Skin of body (tissue), 2 donors: ENCODE results near the gene MIPOL1. TPM values are rescaled to one million over a fixed set of nuclear protein-coding genes. Genes with fewer than 3 reads are reported as not detected.
"Not testable (repeated sequence)": the region's sequence is repeated elsewhere in the genome, so short reads cannot be mapped to it uniquely, and the experiment has no call there.

Experiments used
- DNase-seq: peaks from one replicate; lab custom pipeline; 2025; lab: John Stamatoyannopoulos, UW
- total RNA-seq: library from RNA; depleted of rRNA; stranded (reverse); fragments of >200 nt; gene quantifications from one replicate; pipeline ENCODE4 v1.2.3, GENCODE V29; 2014

MIPOL1 gene, protein sequence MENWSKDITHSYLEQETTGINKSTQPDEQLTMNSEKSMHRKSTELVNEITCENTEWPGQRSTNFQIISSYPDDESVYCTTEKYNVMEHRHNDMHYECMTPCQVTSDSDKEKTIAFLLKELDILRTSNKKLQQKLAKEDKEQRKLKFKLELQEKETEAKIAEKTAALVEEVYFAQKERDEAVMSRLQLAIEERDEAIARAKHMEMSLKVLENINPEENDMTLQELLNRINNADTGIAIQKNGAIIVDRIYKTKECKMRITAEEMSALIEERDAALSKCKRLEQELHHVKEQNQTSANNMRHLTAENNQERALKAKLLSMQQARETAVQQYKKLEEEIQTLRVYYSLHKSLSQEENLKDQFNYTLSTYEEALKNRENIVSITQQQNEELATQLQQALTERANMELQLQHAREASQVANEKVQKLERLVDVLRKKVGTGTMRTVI
- total RNA-seq: 17.3 TPM

DNA sequence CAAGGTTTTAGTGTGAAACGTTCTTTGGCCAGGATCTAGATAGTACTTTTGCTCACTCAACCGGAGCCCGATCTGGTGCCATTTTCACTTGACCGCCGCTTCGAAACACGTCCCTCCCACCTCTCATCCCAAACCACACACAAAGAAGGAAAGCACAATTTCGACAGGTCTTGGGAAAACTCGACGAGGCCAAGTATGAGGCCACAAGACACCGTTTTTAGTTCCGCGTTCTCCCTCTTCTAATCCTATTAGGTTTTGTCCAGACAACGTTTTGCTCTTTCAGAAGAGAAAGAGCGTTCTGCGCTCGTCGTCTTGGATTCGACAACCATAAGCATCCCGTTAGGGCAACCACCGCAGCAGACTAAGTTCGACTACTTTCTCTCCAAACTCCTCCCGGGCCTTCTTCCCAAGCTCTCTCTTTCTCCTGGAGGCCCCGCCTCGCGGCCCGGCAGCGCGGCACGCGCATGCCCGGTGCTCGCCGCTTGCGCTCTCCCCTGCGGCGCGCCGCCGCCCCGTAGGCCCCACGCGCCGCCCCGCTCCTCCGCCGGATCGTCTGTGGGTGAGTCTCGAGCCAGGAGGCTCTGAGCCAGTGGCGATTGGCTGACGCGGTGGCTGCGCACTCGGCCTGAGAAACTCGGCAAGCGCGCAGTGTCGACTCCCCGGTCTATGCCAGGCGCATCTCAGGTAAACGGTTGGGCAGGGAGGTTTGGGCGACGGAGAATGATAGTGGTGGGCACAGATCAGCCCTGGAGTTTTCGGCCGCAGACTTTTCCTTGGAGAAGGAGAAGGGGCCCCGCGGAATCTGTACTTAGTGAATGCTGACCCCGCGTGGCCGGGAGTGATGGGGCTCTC is at the start of gene MIPOL1:
TSS of gene MIPOL1 (plus strand) at position 517 of the 852 bp plus-strand sequence. CDS start 49,952 bp downstream, outside the sequence.
- DNase-seq: peak; percentile 72

- DNase-seq: peak; percentile 10
Measured at GRCh38 chr14:37150414-37150813, 47.3 kb upstream of the MIPOL1 start.

GRCh38 chr14:37153005-37153404 is 44.7 kb upstream of the MIPOL1 start:
- no peak for DNase-seq

DNA sequence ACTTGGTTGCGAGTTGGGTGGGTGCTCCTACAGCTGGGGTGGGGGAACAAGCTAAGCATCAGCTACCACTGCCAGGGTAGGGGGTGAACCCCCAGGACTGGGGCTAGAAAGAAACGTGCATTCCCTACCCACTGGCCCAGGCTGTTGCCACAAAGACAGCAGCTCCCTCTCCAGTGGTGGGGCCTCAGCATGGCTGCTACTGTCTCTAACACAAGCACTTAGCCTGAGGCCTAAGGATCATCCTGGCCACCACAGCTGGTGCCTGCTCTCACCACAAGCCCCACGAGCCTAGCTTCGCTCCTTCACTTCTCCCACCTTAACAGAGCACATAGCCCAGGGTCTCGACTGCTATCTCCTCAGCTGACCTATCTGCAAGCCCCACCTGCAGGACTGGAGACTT is 44.3 kb upstream of the MIPOL1 start:
- no peak for DNase-seq

GRCh38 chr14:37157987-37158386 is 39.8 kb upstream of the MIPOL1 start:
- no peak for DNase-seq

DNA sequence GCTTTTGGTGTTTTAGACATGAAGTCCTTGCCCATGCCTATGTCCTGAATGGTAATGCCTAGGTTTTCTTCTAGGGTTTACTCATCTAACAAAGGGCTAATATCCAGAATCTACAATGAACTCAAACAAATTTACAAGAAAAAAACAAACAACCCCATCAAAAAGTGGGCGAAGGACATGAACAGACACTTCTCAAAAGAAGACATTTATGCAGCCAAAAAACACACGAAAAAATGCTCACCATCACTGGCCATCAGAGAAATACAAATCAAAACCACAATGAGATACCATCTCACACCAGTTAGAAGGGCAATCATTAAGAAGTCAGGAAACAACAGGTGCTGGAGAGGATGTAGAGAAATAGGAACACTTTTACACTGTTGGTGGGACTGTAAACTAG is 35.4 kb upstream of the MIPOL1 start:
- not testable (repeated sequence) for DNase-seq

- no peak for DNase-seq
Measured at GRCh38 chr14:37165794-37166193, 31.9 kb upstream of the MIPOL1 start.

GRCh38 chr14:37167151-37168047 is 30.3 kb upstream of the MIPOL1 start:
- DNase-seq: no peak

GRCh38 chr14:37168721-37169120 is 29.0 kb upstream of the MIPOL1 start:
- no peak for DNase-seq

- no peak for DNase-seq
Measured at GRCh38 chr14:37170237-37170636, 27.5 kb upstream of the MIPOL1 start.

DNA sequence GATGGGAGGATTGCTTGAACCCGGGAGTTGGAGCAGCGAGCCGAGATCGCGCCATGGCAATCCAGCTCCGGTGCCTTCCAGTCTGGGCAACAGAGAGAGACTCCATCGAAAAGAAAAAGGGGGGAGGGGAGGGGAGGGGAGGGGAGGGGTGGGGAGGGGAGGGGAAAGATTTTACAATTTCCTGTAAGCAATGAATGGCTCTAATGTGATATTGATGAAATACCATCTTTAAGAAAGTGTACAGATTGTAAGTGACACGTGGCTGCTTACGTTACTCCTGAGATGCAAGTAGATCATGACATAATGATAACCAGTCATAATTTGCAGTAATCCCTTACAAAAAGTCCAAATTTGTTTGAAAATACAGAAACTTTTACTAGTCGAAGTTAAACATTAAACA is 26.7 kb upstream of the MIPOL1 start:
- DNase-seq: no peak

GRCh38 chr14:37171678-37172023 is 26.1 kb upstream of the MIPOL1 start:
- DNase-seq: no peak

DNA sequence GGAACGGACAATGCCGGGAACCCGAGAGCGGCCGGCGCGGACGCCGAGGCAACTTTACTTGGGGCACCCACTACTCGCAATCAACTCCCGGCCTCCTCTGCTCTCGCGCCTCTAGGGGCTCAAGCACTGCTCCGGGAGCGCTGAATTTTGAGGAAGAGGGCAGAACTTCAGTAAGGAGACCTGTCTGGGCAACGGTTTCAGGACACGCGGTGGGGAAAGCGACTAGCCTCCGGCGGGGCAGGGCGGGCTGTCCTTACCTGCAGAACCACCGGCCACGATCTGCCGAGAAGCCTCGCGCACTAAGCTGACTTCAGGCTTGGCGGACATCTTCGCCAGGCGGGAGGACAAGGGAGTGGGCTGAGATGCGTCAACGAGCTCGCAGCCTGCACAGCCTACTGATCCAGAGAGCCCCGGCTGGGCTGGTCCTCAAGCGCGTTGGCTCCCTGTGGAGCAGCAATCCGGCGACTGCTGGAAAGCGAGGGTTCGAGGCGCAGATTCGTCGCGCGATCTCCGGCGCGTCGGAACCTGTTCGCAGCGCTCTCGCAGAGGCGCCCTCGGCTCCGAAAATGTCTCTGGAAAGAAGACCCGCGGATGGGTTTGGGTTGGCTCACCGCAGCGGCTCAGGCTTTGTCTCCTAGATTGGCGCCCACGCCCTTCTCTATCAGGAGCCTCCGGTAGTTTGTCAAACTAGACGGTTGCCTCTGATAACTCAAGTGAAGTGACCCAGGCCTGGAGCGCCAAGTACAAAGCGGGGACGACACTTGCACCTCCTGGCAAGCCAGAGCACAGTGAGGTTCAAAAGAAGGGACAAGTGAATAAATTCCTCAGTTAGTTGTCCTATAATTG is 25.5 kb upstream of the MIPOL1 start, which contains the start of gene SLC25A21:
TSS of gene SLC25A21 (minus strand) at position 583 of the 846 bp plus-strand sequence.
- DNase-seq: peak; percentile 68

- no peak for DNase-seq
Measured at GRCh38 chr14:37172936-37173614, 24.7 kb upstream of the MIPOL1 start.

DNA sequence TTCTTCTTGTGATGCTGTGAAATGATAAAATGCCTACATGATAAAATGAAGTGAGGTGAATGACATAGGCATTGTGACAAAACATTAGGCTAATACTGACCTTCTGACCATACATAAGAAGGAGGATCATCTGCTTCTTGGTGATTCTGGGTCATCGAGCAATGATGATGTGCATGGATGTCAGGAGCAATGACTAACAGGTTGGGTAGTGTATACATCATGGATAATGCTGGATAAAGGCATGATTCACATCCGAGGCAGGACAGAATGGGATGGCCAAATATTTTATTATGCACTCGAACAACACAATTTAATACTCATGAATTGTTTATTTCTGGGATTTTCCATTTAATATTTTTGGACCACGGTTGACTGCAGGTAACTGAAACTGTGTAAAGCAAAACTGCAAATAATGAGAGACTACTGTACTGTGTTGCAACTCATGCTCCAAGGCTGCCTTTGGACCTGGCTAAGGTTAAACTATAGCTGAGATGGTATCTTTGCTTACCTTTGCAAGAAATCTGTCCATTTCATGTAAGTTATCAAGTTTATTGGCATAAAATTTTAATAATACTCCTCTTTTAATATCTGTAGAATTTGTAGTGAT is 17.7 kb upstream of the MIPOL1 start:
- no peak for DNase-seq

DNA sequence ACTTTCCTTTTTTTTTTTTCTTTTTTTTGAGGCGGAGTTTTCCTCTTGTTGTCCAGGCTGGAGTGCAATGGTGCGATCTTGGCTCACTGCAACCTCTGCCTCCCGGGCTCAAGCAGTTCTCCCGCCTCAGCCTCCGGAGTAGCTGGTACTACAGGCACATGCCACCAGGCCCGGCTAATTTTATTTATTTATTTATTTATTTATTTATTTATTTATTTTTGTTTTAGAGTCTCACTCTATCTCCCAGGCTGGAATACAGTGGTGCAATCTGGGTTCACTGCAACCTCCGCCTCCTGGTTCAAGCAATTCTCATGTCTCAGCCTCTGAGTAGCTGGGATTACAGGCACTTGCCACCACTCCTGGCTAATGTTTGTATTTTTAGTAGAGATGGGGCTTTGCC is 16.9 kb upstream of the MIPOL1 start:
- not testable (repeated sequence) for DNase-seq

DNA sequence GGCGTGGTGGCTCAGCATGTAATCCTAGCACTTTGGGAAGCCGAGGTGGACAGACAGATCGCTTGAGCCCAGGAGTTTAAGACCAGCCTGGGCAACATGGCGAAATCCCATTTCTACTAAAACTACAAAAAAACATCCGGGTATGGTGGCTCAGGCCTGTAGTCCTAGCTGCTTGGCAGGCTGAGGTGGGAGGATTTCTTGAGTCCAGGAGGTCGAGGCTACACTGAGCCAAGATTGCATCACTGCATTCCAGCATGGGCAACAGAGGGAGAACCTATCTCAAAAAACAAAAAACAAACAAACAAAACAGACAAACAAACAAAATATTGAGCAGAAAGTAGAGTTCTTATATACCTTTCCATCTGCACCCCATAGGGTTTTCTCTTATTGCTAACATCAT is 16.3 kb upstream of the MIPOL1 start:
- no peak for DNase-seq

DNA sequence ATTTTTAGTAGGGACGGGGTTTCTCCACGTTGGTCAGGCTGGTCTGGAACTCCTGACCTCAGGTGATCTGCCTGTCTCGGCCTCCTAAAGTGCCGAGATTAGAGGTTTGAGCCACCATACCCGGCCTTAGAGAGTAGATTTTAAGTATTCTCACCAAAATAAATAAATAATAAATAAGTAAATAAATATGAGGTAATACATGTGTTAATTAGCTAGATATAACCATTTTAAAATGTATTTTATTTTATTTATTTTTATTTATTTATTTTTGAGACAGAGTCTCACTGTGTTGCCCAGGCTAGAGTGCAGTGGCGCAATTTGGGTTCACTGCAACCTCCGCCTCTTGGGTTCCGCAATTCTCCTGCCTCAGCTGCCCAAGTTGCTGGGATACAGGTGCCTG is 13.2 kb upstream of the MIPOL1 start:
- not testable (repeated sequence) for DNase-seq

DNA sequence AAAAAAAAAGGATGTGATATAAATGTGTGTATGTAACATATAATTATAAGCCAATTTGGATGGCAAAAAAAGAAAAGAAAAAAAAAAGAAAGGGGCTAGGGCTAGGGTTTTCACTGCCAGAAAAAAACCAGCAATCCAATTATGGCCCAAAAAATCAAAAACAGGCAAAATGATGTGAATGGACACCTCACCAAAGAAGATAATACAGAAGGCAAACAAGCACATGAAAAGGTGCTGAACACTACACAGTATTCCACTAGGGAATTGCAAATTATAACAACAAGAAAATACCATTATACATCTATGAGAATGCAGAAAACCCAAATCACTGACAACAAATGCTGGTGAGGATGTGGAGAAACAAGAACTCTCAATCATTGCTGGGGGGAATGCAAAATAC is 12.1 kb upstream of the MIPOL1 start:
- no peak for DNase-seq
